Breast epithelium (tissue), 3 donors: ENCODE measurements around the gene WNT11.

Experiments used
- POLR2A ChIP-seq: fragments of 450-650 bp; IDR thresholded peaks from one replicate; pipeline ENCODE4 v1.6.1; 2016; ENCODE audit warnings: antibody characterized with exemption, mild to moderate bottlenecking, moderate library complexity
- POLR2AphosphoS5 ChIP-seq, 3 donors: sonication (generic); formaldehyde crosslinking; IDR thresholded peaks; one replicate each; pipeline ENCODE4 v1.6.1; 2017; ENCODE audit warnings: antibody characterized with exemption in 3 of 3
- TF ChIP-seq, protein P1 (sequence below), 3 donors: fragments of 450-650 bp; IDR thresholded peaks; one replicate each; pipeline ENCODE4 v1.5.1; 2016 to 2017; ENCODE audit warnings: antibody characterized with exemption in 3 of 3, mild to moderate bottlenecking in 3 of 3, moderate library complexity in 3 of 3

DNA sequence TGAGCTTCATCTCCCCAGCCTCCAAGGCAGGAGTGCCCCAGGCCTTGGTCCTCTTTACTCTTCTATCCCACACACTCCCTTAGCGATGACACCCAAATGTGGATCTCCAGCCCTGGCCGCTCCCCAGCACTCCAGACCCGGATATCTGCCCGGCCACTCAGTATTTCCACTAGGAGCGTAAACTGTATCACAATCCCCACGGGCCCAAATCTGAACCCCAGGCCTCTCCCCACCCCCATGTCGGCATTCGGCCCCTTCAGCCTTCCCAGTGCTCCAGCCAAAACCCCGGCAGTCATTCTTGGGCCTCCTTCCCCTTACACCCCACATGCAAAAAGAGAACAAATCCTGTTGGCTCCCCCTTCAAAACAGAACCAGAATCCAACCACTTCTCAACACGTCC is 20.8 kb downstream of the WNT11 start:
- TF ChIP-seq, protein P1, sequence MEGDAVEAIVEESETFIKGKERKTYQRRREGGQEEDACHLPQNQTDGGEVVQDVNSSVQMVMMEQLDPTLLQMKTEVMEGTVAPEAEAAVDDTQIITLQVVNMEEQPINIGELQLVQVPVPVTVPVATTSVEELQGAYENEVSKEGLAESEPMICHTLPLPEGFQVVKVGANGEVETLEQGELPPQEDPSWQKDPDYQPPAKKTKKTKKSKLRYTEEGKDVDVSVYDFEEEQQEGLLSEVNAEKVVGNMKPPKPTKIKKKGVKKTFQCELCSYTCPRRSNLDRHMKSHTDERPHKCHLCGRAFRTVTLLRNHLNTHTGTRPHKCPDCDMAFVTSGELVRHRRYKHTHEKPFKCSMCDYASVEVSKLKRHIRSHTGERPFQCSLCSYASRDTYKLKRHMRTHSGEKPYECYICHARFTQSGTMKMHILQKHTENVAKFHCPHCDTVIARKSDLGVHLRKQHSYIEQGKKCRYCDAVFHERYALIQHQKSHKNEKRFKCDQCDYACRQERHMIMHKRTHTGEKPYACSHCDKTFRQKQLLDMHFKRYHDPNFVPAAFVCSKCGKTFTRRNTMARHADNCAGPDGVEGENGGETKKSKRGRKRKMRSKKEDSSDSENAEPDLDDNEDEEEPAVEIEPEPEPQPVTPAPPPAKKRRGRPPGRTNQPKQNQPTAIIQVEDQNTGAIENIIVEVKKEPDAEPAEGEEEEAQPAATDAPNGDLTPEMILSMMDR (IDR thresholded peaks at IDR 0.05), result no peak
- TF ChIP-seq POLR2A (no peak), POLR2AphosphoS5 (IDR thresholded peaks at IDR 0.05) (no peak)
